Left lung (tissue), 10 donors: ENCODE results near the gene DDX31. TPM values are rescaled to one million over a fixed set of nuclear protein-coding genes. Genes with fewer than 3 reads are reported as not detected.

Experiments
- ATAC-seq: fragments of 200-7000 bp; cut with Tn5 transposase; one replicate; pipeline ENCODE4 v1.9.1; 2020; ENCODE audit warnings: moderate library complexity
- DNase-seq, 4 donors: peaks; one replicate each; pipeline ENCODE4 v3.0.0-alpha.2; 2013 to 2020
- H3K27ac ChIP-seq, 2 donors: fragments of 200-600 bp; sonication (generic) in 1 of 2; one replicate each; pipeline versions ENCODE4 v1.5.0 to v1.8.0; 2020 to 2021
- H3K27me3 ChIP-seq, 2 donors: fragments of 200-600 bp; sonication (generic) in 1 of 2; one replicate each; pipeline versions ENCODE4 v1.5.0 to v1.8.0; 2020 to 2021
- H3K36me3 ChIP-seq, 2 donors: fragments of 200-600 bp; sonication (generic) in 1 of 2; one replicate each; pipeline versions ENCODE4 v1.5.0 to v1.8.0; 2020 to 2021
- H3K4me1 ChIP-seq, 2 donors: fragments of 200-600 bp; one replicate each; pipeline ENCODE4 v1.8.0; 2021
- H3K4me3 ChIP-seq, 2 donors: fragments of 200-600 bp; sonication (generic) in 1 of 2; one replicate each; pipeline versions ENCODE4 v1.5.0 to v1.8.0; 2020 to 2021; ENCODE audit warnings: mild to moderate bottlenecking in 1 of 2
- H3K9me3 ChIP-seq, 2 donors: fragments of 200-600 bp; sonication (generic) in 1 of 2; one replicate each; pipeline versions ENCODE4 v1.5.0 to v1.8.0; 2020 to 2021
- intact Hi-C, 2 donors: fragments of 100-400 bp; cut with DNase I; formaldehyde crosslinking; loops; one replicate each; pipeline versions ENCODE4 v1.11.2 to v1.14.2; 2022
- polyA plus RNA-seq, 6 donors: library from polyadenylated mRNA; unstranded; fragments of 120-200 nt; gene quantifications; one replicate each; pipeline ENCODE4 v1.2.1, GENCODE V29; 2013; ENCODE audit not compliant: insufficient read length in 6 of 6
- total RNA-seq, 2 donors: library from RNA; stranded (reverse); fragmentation: NEBNext Ultra II Directional; extraction: Animal tissue kit (Norgen Biotek cat#: 25700); gene quantifications; one replicate each; pipeline ENCODE4 v1.2.1, GENCODE V29; 2021
- TF ChIP-seq, protein P1 (sequence below), 2 donors: fragments of 200-600 bp; sonication (generic) in 1 of 2; IDR thresholded peaks; one replicate each; pipeline versions ENCODE4 v1.5.0 to v1.8.0; 2021; ENCODE audit warnings: antibody characterized with exemption in 2 of 2
- donor health status: DM: no; HTN: yes; CAD: no.
- donor health status: DM: no; HTN: no; CAD: no.

Gene DDX31
- total and polyA plus RNA-seq, 8 donors = 12.0 to 16.5 (median 14.9) TPM

DNA sequence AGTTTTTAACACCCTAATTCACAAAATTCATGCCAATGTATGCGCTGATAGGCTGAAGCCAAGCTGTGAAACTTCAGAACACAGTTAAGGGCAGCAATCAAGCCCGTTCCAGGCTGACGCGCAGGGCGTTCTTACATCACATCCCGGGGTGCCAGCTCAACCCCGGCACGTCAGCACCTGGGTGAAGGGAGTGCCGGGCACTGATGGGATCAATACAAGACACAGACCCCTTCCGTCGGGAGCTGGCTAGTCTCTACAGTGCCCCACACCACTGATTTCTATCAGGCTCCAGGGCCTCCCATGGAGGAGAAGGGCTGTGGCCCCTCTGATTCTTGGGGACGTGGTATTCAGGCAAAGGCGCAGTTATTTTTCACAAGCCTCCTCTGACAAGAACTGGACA, 75.4 kb downstream of the DDX31 start:
- peaks cover 30 to 33% of the 10 kb centered on the region in 2 donors for H3K27me3 ChIP-seq
- peaks cover 0 to 12% of the 10 kb centered on the region in 2 donors for H3K4me1 ChIP-seq
- peaks cover 0 to 62% of the 10 kb centered on the region in 2 donors for H3K36me3 ChIP-seq
- no peak overlapping the region for H3K27ac ChIP-seq
- H3K4me3 ChIP-seq = no peak overlapping the region
- TF ChIP-seq, protein P1, sequence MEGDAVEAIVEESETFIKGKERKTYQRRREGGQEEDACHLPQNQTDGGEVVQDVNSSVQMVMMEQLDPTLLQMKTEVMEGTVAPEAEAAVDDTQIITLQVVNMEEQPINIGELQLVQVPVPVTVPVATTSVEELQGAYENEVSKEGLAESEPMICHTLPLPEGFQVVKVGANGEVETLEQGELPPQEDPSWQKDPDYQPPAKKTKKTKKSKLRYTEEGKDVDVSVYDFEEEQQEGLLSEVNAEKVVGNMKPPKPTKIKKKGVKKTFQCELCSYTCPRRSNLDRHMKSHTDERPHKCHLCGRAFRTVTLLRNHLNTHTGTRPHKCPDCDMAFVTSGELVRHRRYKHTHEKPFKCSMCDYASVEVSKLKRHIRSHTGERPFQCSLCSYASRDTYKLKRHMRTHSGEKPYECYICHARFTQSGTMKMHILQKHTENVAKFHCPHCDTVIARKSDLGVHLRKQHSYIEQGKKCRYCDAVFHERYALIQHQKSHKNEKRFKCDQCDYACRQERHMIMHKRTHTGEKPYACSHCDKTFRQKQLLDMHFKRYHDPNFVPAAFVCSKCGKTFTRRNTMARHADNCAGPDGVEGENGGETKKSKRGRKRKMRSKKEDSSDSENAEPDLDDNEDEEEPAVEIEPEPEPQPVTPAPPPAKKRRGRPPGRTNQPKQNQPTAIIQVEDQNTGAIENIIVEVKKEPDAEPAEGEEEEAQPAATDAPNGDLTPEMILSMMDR (IDR thresholded peaks at IDR 0.05) = no peak
- no peaks in the 10 kb centered on the region for H3K9me3 ChIP-seq
- intact Hi-C loops = no loop called here
- ATAC-seq (no peak), DNase-seq (no peak)

DNA sequence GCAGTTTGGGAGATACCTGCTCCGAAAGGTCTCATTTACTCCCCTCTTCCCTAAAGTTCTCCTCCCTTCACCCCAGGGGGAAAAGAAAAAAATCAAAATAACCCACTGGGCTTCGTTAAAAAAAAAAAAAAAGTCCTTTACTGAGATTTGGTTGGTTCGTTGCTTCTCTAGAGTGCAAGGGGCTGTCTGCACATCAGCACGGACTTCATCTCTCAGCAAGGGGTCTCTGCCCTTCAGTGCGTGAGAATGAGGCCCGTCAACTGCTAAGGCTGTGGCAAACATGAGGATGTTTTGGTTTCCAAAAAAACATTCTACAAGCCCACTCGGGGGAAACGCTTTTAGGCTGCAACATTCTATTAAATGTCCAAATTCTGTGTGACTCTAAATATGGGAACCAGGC, 77.3 kb downstream of the DDX31 start:
- intact Hi-C loops = no loop called here

DNA sequence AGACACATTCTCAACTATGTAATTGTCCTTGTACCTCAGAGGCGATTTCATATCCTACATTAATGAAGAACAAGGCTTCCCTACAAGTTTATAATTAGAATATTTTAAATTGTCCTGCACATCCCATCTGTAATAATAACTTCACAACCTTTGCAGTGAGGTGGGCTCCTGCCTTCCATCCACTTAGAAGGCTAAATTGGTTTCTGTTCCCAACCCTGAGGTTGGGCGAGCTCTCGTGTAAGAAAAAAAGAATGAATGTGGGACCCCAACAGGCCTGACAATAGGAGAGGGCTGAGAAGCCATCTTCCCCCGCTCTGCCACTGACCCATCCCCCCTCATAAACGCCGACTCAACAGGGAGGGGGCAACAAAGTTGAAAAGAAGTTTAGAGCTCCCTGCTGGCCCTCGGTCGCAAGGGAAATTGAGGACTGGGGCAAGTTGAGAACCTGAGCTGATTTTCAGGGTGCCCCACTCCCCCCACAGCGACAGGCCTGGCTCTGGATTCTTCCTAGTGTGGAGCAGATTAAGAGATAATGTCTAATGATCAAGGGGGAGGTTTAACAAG, 78.0 kb downstream of the DDX31 start:
- Histone ChIP-seq H3K36me3 (peaks cover 0 to 41% of the 10 kb centered on the region in 2 donors), H3K9me3 (no peaks in the 10 kb centered on the region), H3K4me3 (no peak overlapping the region), H3K4me1 (peaks cover 0 to 12% of the 10 kb centered on the region in 2 donors), H3K27me3 (peaks cover 56 to 59% of the 10 kb centered on the region in 2 donors), H3K27ac (no peak overlapping the region)
- TF ChIP-seq, protein P1 (IDR thresholded peaks at IDR 0.05) = no peak
- intact Hi-C loops = no loop called here
- no peak for DNase-seq
- ATAC-seq = no peak

More for the DNA sequence above, 77.3 kb downstream of the DDX31 start:
- ATAC-seq = no peak
- Histone ChIP-seq H3K27ac (no peak overlapping the region), H3K9me3 (no peaks in the 10 kb centered on the region), H3K4me1 (peaks cover 0 to 12% of the 10 kb centered on the region in 2 donors), H3K36me3 (peaks cover 0 to 48% of the 10 kb centered on the region in 2 donors), H3K27me3 (peaks cover 50 to 53% of the 10 kb centered on the region in 2 donors), H3K4me3 (no peak overlapping the region)
- TF ChIP-seq, protein P1 (IDR thresholded peaks at IDR 0.05) = no peak
- no peak for DNase-seq

DNA sequence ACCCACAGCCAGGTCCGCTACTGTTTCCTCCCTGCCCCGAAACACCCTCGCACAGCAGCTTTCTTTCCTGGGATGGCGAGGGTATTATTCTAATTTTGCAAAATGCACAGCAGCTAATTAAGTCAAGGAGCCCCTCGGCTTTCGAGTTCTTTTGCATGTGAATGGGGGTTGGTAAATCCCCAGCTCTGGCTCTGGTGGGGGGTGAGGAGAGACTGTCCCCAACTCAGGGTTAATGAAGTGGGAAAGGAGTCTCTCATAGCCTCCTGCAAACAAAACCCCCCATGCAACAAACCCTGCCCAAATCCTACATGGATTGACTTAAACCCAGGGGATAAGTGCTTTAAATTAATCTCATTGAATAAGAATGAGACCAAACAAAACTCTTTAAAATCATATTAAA, 78.5 kb downstream of the DDX31 start:
- no peak overlapping the region for H3K27ac ChIP-seq
- TF ChIP-seq, protein P1 (IDR thresholded peaks at IDR 0.05) = no peak
- intact Hi-C loops = no loop called here
- no peaks in the 10 kb centered on the region for H3K9me3 ChIP-seq
- H3K4me1 ChIP-seq = peaks cover 0 to 12% of the 10 kb centered on the region in 2 donors
- ATAC-seq (no peak), DNase-seq (no peak)
- peaks cover 0 to 36% of the 10 kb centered on the region in 2 donors for H3K36me3 ChIP-seq
- no peak overlapping the region for H3K4me3 ChIP-seq
- peaks cover 62 to 65% of the 10 kb centered on the region in 2 donors for H3K27me3 ChIP-seq

DNA sequence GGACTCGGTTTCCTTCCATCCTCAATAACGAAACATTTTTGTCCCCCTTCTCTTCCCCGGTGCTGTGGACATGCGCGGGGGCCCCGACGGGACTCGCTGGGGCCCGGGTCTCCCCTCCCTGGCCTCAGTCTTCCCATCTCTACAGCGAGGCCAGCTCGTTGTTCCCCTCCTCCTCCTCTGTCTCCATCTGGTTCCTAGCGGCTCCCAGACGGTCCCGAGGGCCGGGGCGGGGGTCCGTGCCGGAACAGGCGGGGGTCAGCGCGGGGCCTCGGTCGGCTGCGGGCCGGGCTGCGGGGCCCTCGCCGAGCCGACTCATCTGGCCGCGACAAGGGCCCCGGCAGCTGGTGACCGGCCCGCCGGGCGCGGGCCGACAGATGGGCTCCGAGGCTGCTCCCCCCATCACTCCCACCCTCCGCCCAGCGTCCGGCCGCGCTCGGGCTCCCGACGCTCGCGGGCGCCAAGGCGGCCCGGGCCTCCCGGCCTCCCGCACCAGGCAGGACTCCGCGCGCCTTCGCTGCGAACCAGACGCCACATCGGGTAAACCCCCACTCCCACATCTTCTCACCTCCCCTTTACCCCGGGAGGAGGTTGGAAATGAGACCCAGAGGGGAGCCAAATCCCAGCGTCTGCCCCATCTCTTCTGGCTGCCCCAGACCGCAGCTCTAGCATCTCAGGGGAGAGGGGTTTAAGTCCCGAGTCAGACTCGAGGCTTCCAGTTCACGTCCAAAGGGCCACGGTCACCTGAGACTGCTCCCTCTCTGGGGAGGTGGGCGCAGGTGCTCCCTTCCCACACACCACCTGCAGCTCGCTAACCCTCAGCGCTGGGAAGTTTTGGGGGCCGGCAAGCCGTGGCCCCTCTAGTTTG, 79.2 kb downstream of the DDX31 start:
- no peak for ATAC-seq
- Histone ChIP-seq H3K27ac (no peak overlapping the region), H3K4me3 (no peak overlapping the region), H3K36me3 (peaks cover 0 to 29% of the 10 kb centered on the region in 2 donors), H3K4me1 (peaks cover 0 to 12% of the 10 kb centered on the region in 2 donors), H3K27me3 (peaks cover 69 to 72% of the 10 kb centered on the region in 2 donors), H3K9me3 (no peaks in the 10 kb centered on the region)
- TF ChIP-seq, protein P1 (IDR thresholded peaks at IDR 0.05) = no peak
- DNase-seq = no peak
- intact Hi-C loops = no loop called here
